ENCODE data around the gene CILP2. TPM values are rescaled to one million over a fixed set of nuclear protein-coding genes. Genes with fewer than 3 reads are reported as not detected.
A peak's percentile ranks its signal among the peaks of the same experiment; 100 is the strongest.

The CILP2 gene
- total and polyA plus RNA-seq, 12 donors = 0.07 to 0.61 (median 0.21) TPM; not detected in 2

- ATAC-seq (no peak), DNase-seq (no peak)
- H3K9me3 ChIP-seq = no peaks in the 10 kb centered on the region
- H3K27ac ChIP-seq = no peak overlapping the region
- H3K4me1 ChIP-seq = peaks cover 5 to 41% (median 24%) of the 10 kb centered on the region in 9 donors
- peaks cover 4 to 86% (median 59%) of the 10 kb centered on the region in 7 donors for H3K27me3 ChIP-seq
- intact Hi-C loops (cut with DNase I) = no loop called here
- H3K4me3 ChIP-seq = no peak overlapping the region
- no peaks in the 10 kb centered on the region for H3K36me3 ChIP-seq
- TF ChIP-seq CTCF (IDR thresholded peaks at IDR 0.05) = no peak
- WGBS, 2 donors = 87 to 94% methylated on average over 75 of the region's 75 CpGs
Measured at GRCh38 chr19:19544257-19544953, 6.3 kb downstream of the CILP2 start.

- intact Hi-C loops (cut with DNase I) = no loop called here
- DNase-seq (no peak), ATAC-seq (no peak)
- Histone ChIP-seq H3K4me3 (no peak overlapping the region), H3K27me3 (peaks cover 4 to 82% (median 59%) of the 10 kb centered on the region in 7 donors), H3K4me1 (peaks cover 5 to 38% (median 25%) of the 10 kb centered on the region in 9 donors), H3K27ac (no peak overlapping the region), H3K9me3 (no peaks in the 10 kb centered on the region), H3K36me3 (no peaks in the 10 kb centered on the region)
- WGBS, 2 donors = 90 to 94% methylated on average over 53 of the region's 53 CpGs
- no peak for TF ChIP-seq CTCF (IDR thresholded peaks at IDR 0.05)
Measured at GRCh38 chr19:19544954-19545591, 7.0 kb downstream of the CILP2 start.

- H3K9me3 ChIP-seq = no peaks in the 10 kb centered on the region
- H3K36me3 ChIP-seq = no peaks in the 10 kb centered on the region
- intact Hi-C loops (cut with DNase I) = no loop called here
- ATAC-seq (no peak), DNase-seq (no peak)
- peaks cover 4 to 76% (median 59%) of the 10 kb centered on the region in 7 donors for H3K27me3 ChIP-seq
- no peak for TF ChIP-seq CTCF (IDR thresholded peaks at IDR 0.05)
- no peak overlapping the region for H3K4me3 ChIP-seq
- 94 to 95% methylated on average over 23 of the region's 23 CpGs for WGBS, 2 donors
- H3K27ac ChIP-seq = no peak overlapping the region
- peaks cover 5 to 32% (median 22%) of the 10 kb centered on the region in 9 donors for H3K4me1 ChIP-seq
Measured at GRCh38 chr19:19545707-19546106, 7.6 kb downstream of the CILP2 start.

- DNase-seq (peak in 1 of 2 donors; percentile 57), ATAC-seq (peak; percentile 52 to 82 (median 72))
- Histone ChIP-seq H3K4me1 (peaks cover 0 to 23% (median 15%) of the 10 kb centered on the region in 9 donors), H3K9me3 (peaks cover 0 to 4% (median 0%) of the 10 kb centered on the region in 11 donors), H3K4me3 (no peak overlapping the region), H3K36me3 (no peaks in the 10 kb centered on the region), H3K27ac (peak overlapping the region in 7 of 10 donors; percentile 16 to 79 (median 56)), H3K27me3 (peaks cover 0 to 65% (median 52%) of the 10 kb centered on the region in 7 donors)
- intact Hi-C loops (cut with DNase I) = no loop called here
- TF ChIP-seq CTCF (IDR thresholded peaks at IDR 0.05) = no peak
- WGBS, 2 donors = 33 to 48% methylated on average over 17 to 19 of the region's 19 CpGs
Measured at GRCh38 chr19:19546751-19547162, 8.7 kb downstream of the CILP2 start.
